IPS-15b (cell line): ENCODE measurements around the gene SCGB1C2.
"Not testable (repeated sequence)": the region's sequence is repeated elsewhere in the genome, so short reads cannot be mapped to it uniquely, and the experiment has no call there.

Experiments used
- H3K27me3 ChIP-seq: one replicate; pipeline ENCODE4 v1.6.1; 2013; ENCODE audit warnings: low read length; ENCODE audit not compliant: control insufficient read depth, insufficient read depth
- H3K36me3 ChIP-seq: one replicate; pipeline ENCODE4 v1.6.1; 2013; ENCODE audit warnings: low read length; ENCODE audit not compliant: control insufficient read depth, insufficient read depth
- H3K4me1 ChIP-seq: one replicate; pipeline ENCODE4 v1.6.1; 2013; ENCODE audit warnings: mild to moderate bottlenecking, low read length; ENCODE audit not compliant: control insufficient read depth, insufficient read depth
- H3K4me3 ChIP-seq: one replicate; pipeline ENCODE4 v1.5.1; 2013; ENCODE audit warnings: low read depth, low read length
- H3K9ac ChIP-seq: one replicate; pipeline ENCODE4 v1.6.1; 2013; ENCODE audit warnings: low read depth, mild to moderate bottlenecking, low read length
- H3K9me3 ChIP-seq: one replicate; pipeline ENCODE4 v1.6.1; 2013; ENCODE audit warnings: mild to moderate bottlenecking, low read length; ENCODE audit not compliant: control insufficient read depth, insufficient read depth

The SCGB1C2 gene

GRCh38 chr17:137166-137807 lies at the start of gene SCGB1C2:
SCGB1C2 (plus strand) TSS chr17:137569; CDS start chr17:137591, 22 bp downstream.
- H3K27me3 ChIP-seq, H3K9me3 ChIP-seq, H3K4me3 ChIP-seq, H3K9ac ChIP-seq, H3K4me1 ChIP-seq, H3K36me3 ChIP-seq: not testable (repeated sequence)

GRCh38 chr17:113111-113510 lies 24.3 kb upstream of the SCGB1C2 start:
- H3K36me3 ChIP-seq, H3K4me1 ChIP-seq, H3K9me3 ChIP-seq, H3K9ac ChIP-seq, H3K4me3 ChIP-seq, H3K27me3 ChIP-seq: not testable (repeated sequence)

GRCh38 chr17:118339-118917 lies 18.9 kb upstream of the SCGB1C2 start:
- H3K4me1 ChIP-seq, H3K9me3 ChIP-seq, H3K9ac ChIP-seq, H3K4me3 ChIP-seq, H3K36me3 ChIP-seq, H3K27me3 ChIP-seq: not testable (repeated sequence)

- not testable (repeated sequence) for H3K4me3 ChIP-seq, H3K27me3 ChIP-seq, H3K36me3 ChIP-seq
Observed at GRCh38 chr17:133932-134331, 3.4 kb upstream of the SCGB1C2 start.

GRCh38 chr17:134332-134785 lies 3.0 kb upstream of the SCGB1C2 start:
- not testable (repeated sequence) for H3K9ac ChIP-seq, H3K9me3 ChIP-seq

More at GRCh38 chr17:133932-134331, 3.4 kb upstream of the SCGB1C2 start:
- H3K9me3 ChIP-seq, H3K9ac ChIP-seq, H3K4me1 ChIP-seq: not testable (repeated sequence)

GRCh38 chr17:135022-135421 lies 2.3 kb upstream of the SCGB1C2 start:
- H3K36me3 ChIP-seq = not testable (repeated sequence)

More at GRCh38 chr17:134332-134785, 3.0 kb upstream of the SCGB1C2 start:
- not testable (repeated sequence) for H3K4me1 ChIP-seq, H3K36me3 ChIP-seq, H3K4me3 ChIP-seq, H3K27me3 ChIP-seq

GRCh38 chr17:135895-136294 lies 1.5 kb upstream of the SCGB1C2 start:
- H3K4me1 ChIP-seq, H3K27me3 ChIP-seq, H3K9me3 ChIP-seq, H3K4me3 ChIP-seq, H3K9ac ChIP-seq, H3K36me3 ChIP-seq: not testable (repeated sequence)

More at GRCh38 chr17:135022-135421, 2.3 kb upstream of the SCGB1C2 start:
- not testable (repeated sequence) for H3K27me3 ChIP-seq, H3K9me3 ChIP-seq, H3K4me3 ChIP-seq, H3K4me1 ChIP-seq, H3K9ac ChIP-seq

GRCh38 chr17:136531-136930 lies 838 bp upstream of the SCGB1C2 start:
- not testable (repeated sequence) for H3K9ac ChIP-seq, H3K4me1 ChIP-seq, H3K27me3 ChIP-seq, H3K4me3 ChIP-seq, H3K9me3 ChIP-seq, H3K36me3 ChIP-seq

GRCh38 chr17:139401-140205 lies 2.2 kb downstream of the SCGB1C2 start:
- H3K4me3 ChIP-seq, H3K36me3 ChIP-seq, H3K9ac ChIP-seq, H3K4me1 ChIP-seq, H3K9me3 ChIP-seq: not testable (repeated sequence)
- peaks cover 15% of the 10 kb centered on the region for H3K27me3 ChIP-seq

GRCh38 chr17:142102-142661 lies 4.8 kb downstream of the SCGB1C2 start:
- Histone ChIP-seq H3K4me3 (no peak overlapping the region), H3K4me1 (no peaks in the 10 kb centered on the region), H3K27me3 (peaks cover 15% of the 10 kb centered on the region), H3K36me3 (no peaks in the 10 kb centered on the region), H3K9me3 (no peaks in the 10 kb centered on the region), H3K9ac (no peak overlapping the region)

GRCh38 chr17:142876-143784 lies 5.8 kb downstream of the SCGB1C2 start:
- no peak overlapping the region for H3K4me3 ChIP-seq
- H3K9me3 ChIP-seq = no peaks in the 10 kb centered on the region
- no peak overlapping the region for H3K9ac ChIP-seq
- no peaks in the 10 kb centered on the region for H3K36me3 ChIP-seq
- H3K27me3 ChIP-seq = peaks cover 15% of the 10 kb centered on the region
- H3K4me1 ChIP-seq = no peaks in the 10 kb centered on the region
